Astrocyte of the cerebellum (primary cell): ENCODE data around the gene C20orf173.
A peak's percentile ranks its signal among the peaks of the same experiment; 100 is the strongest.

Experiments
- DNase-seq: peaks from one replicate; pipeline ENCODE4 v3.0.0-alpha.2; 2011; ENCODE audit warnings: low read depth
- H3K4me3 ChIP-seq: 2 replicates; pipeline ENCODE4 v1.5.1; 2011; ENCODE audit warnings: mild to moderate bottlenecking, low read depth, low read length, moderate library complexity
- CTCF ChIP-seq: IDR thresholded peaks from 2 replicates; pipeline ENCODE4 v1.5.1; 2012; ENCODE audit warnings: low read length, low read depth, moderate library complexity, mild to moderate bottlenecking; ENCODE audit errors: missing control alignments
- in situ Hi-C: cut with HindIII; loops from 2 replicates; pipeline ENCODE4 v1.10.0; 2017; ENCODE audit warnings: low sequenced_read_pairs

Gene C20orf173

GRCh38 chr20:35541783-35542662 lies 12.6 kb upstream of the C20orf173 start, which contains the start of gene ERGIC3:
TSS of gene ERGIC3 (plus strand) at chr20:35542078. CDS start at chr20:35542098, 20 bp downstream.
- in situ Hi-C loops = no loop called here
- peak within 1 kb of the TSS; percentile 90 for H3K4me3 ChIP-seq
- peak; percentile 84 for DNase-seq

GRCh38 chr20:35541118-35541782 lies 11.8 kb upstream of the C20orf173 start:
- DNase-seq = no peak
- peak overlapping the region; percentile 90 for H3K4me3 ChIP-seq
- in situ Hi-C loops = no loop called here
- TF ChIP-seq CTCF = no peak

More at GRCh38 chr20:35541783-35542662, 12.6 kb upstream of the C20orf173 start, which contains the start of gene ERGIC3:
- TF ChIP-seq CTCF = no peak

- no peak overlapping the region for H3K4me3 ChIP-seq
- DNase-seq = no peak
- in situ Hi-C loops = no loop called here
Measured at GRCh38 chr20:35539756-35540212, 10.3 kb upstream of the C20orf173 start.

GRCh38 chr20:35527122-35527769 lies 2.2 kb downstream of the C20orf173 start:
- in situ Hi-C loops = no loop called here
- no peak for DNase-seq
- no peak for TF ChIP-seq CTCF
- H3K4me3 ChIP-seq = no peak overlapping the region

More at GRCh38 chr20:35539756-35540212, 10.3 kb upstream of the C20orf173 start:
- no peak for TF ChIP-seq CTCF

GRCh38 chr20:35525639-35526038 lies 3.8 kb downstream of the C20orf173 start:
- no peak overlapping the region for H3K4me3 ChIP-seq
- in situ Hi-C loops = no loop called here
- DNase-seq = no peak
- no peak for TF ChIP-seq CTCF

- TF ChIP-seq CTCF = peak; percentile 66
- no peak for DNase-seq
- in situ Hi-C loops = no loop called here
- H3K4me3 ChIP-seq = no peak overlapping the region
Measured at GRCh38 chr20:35523298-35523888, 6.1 kb downstream of the C20orf173 start.
